ENCODE results near the gene EBF3.

EBF3 gene

GRCh38 chr10:129799942-129800341 is 164.1 kb downstream of the EBF3 start:
- Mint-ChIP-seq H3K4me3 (no peak overlapping the region), H3K4me1 (ENCODE audit: low read depth) (no peaks in the 10 kb centered on the region), H3K36me3 (no peaks in the 10 kb centered on the region), H3K9me3 (ENCODE audit: low read depth) (peaks cover 44% of the 10 kb centered on the region), H3K27ac (no peak overlapping the region), H3K27me3 (peaks cover 3% of the 10 kb centered on the region)

- H3K36me3 Mint-ChIP-seq: no peaks in the 10 kb centered on the region
- no peak overlapping the region for H3K27ac Mint-ChIP-seq
- H3K4me1 Mint-ChIP-seq (ENCODE audit: low read depth): no peaks in the 10 kb centered on the region
- peaks cover 3% of the 10 kb centered on the region for H3K27me3 Mint-ChIP-seq
- peaks cover 35% of the 10 kb centered on the region for H3K9me3 Mint-ChIP-seq (ENCODE audit: low read depth)
- H3K4me3 Mint-ChIP-seq: no peak overlapping the region
Observed at GRCh38 chr10:129796710-129797420, 167.2 kb downstream of the EBF3 start.

GRCh38 chr10:129793996-129794395 is 170.1 kb downstream of the EBF3 start:
- no peak overlapping the region for H3K27ac Mint-ChIP-seq
- H3K9me3 Mint-ChIP-seq (ENCODE audit: low read depth): peaks cover 29% of the 10 kb centered on the region
- no peaks in the 10 kb centered on the region for H3K36me3 Mint-ChIP-seq
- no peak overlapping the region for H3K4me3 Mint-ChIP-seq
- peaks cover 3% of the 10 kb centered on the region for H3K27me3 Mint-ChIP-seq
- no peaks in the 10 kb centered on the region for H3K4me1 Mint-ChIP-seq (ENCODE audit: low read depth)

- Mint-ChIP-seq H3K27me3 (peaks cover 2% of the 10 kb centered on the region), H3K36me3 (no peaks in the 10 kb centered on the region), H3K9me3 (ENCODE audit: low read depth) (peaks cover 24% of the 10 kb centered on the region), H3K27ac (no peak overlapping the region), H3K4me3 (no peak overlapping the region), H3K4me1 (ENCODE audit: low read depth) (no peaks in the 10 kb centered on the region)
Observed at GRCh38 chr10:129793479-129793878, 170.6 kb downstream of the EBF3 start.

- H3K9me3 Mint-ChIP-seq (ENCODE audit: low read depth): peaks cover 18% of the 10 kb centered on the region
- no peak overlapping the region for H3K27ac Mint-ChIP-seq
- no peaks in the 10 kb centered on the region for H3K36me3 Mint-ChIP-seq
- H3K4me1 Mint-ChIP-seq (ENCODE audit: low read depth): no peaks in the 10 kb centered on the region
- no peaks in the 10 kb centered on the region for H3K27me3 Mint-ChIP-seq
- H3K4me3 Mint-ChIP-seq: no peak overlapping the region
Observed at GRCh38 chr10:129792864-129793263, 171.2 kb downstream of the EBF3 start.

- Mint-ChIP-seq H3K4me1 (ENCODE audit: low read depth) (no peaks in the 10 kb centered on the region), H3K27ac (no peak overlapping the region), H3K27me3 (no peaks in the 10 kb centered on the region), H3K36me3 (peaks cover 3% of the 10 kb centered on the region), H3K9me3 (ENCODE audit: low read depth) (peaks cover 20% of the 10 kb centered on the region), H3K4me3 (no peak overlapping the region)
Observed at GRCh38 chr10:129792141-129792540, 171.9 kb downstream of the EBF3 start.

GRCh38 chr10:129790715-129791446 is 173.2 kb downstream of the EBF3 start:
- H3K27ac Mint-ChIP-seq: no peak overlapping the region
- no peaks in the 10 kb centered on the region for H3K27me3 Mint-ChIP-seq
- no peak overlapping the region for H3K4me3 Mint-ChIP-seq
- H3K4me1 Mint-ChIP-seq (ENCODE audit: low read depth): no peaks in the 10 kb centered on the region
- H3K36me3 Mint-ChIP-seq: peaks cover 3% of the 10 kb centered on the region
- H3K9me3 Mint-ChIP-seq (ENCODE audit: low read depth): peaks cover 15% of the 10 kb centered on the region

GRCh38 chr10:129788215-129788614 is 175.9 kb downstream of the EBF3 start:
- H3K36me3 Mint-ChIP-seq: peaks cover 7% of the 10 kb centered on the region
- no peak overlapping the region for H3K4me3 Mint-ChIP-seq
- no peak overlapping the region for H3K27ac Mint-ChIP-seq
- no peaks in the 10 kb centered on the region for H3K27me3 Mint-ChIP-seq
- H3K4me1 Mint-ChIP-seq (ENCODE audit: low read depth): no peaks in the 10 kb centered on the region
- H3K9me3 Mint-ChIP-seq (ENCODE audit: low read depth): peaks cover 17% of the 10 kb centered on the region

GRCh38 chr10:129787557-129787956 is 176.5 kb downstream of the EBF3 start:
- Mint-ChIP-seq H3K27ac (no peak overlapping the region), H3K4me3 (no peak overlapping the region)

GRCh38 chr10:129786216-129786615 is 177.9 kb downstream of the EBF3 start:
- no peak overlapping the region for H3K4me3 Mint-ChIP-seq
- H3K9me3 Mint-ChIP-seq (ENCODE audit: low read depth): peaks cover 13% of the 10 kb centered on the region
- H3K36me3 Mint-ChIP-seq: peaks cover 11% of the 10 kb centered on the region
- H3K27me3 Mint-ChIP-seq: no peaks in the 10 kb centered on the region
- H3K27ac Mint-ChIP-seq: no peak overlapping the region
- H3K4me1 Mint-ChIP-seq (ENCODE audit: low read depth): no peaks in the 10 kb centered on the region

More at GRCh38 chr10:129787557-129787956, 176.5 kb downstream of the EBF3 start:
- no peaks in the 10 kb centered on the region for H3K4me1 Mint-ChIP-seq (ENCODE audit: low read depth)
- H3K27me3 Mint-ChIP-seq: no peaks in the 10 kb centered on the region
- H3K36me3 Mint-ChIP-seq: peaks cover 11% of the 10 kb centered on the region
- H3K9me3 Mint-ChIP-seq (ENCODE audit: low read depth): peaks cover 14% of the 10 kb centered on the region

- Mint-ChIP-seq H3K9me3 (ENCODE audit: low read depth) (peaks cover 10% of the 10 kb centered on the region), H3K4me3 (no peak overlapping the region), H3K4me1 (ENCODE audit: low read depth) (no peaks in the 10 kb centered on the region), H3K27ac (no peak overlapping the region), H3K36me3 (peaks cover 11% of the 10 kb centered on the region), H3K27me3 (no peaks in the 10 kb centered on the region)
Observed at GRCh38 chr10:129785536-129785981, 178.5 kb downstream of the EBF3 start.
